Endothelial cell of umbilical vein (primary cell): ENCODE measurements around the gene RNU5B-1. TPM values are rescaled to one million over a fixed set of nuclear protein-coding genes. Genes with fewer than 3 reads are reported as not detected.
A peak's percentile ranks its signal among the peaks of the same experiment; 100 is the strongest.

Source experiments
- BruUV-seq: library from RNA; stranded (reverse); fragments of 400-500 nt; replicated peaks from 2 replicates; lab custom pipeline; 2021; lab: Mats Ljungman, UMichigan
- CTCF ChIA-PET: fragments of 300-600, 350-600 bp; sonication (Branson Sonifier 250); formaldehyde crosslinking; loops from one replicate; lab custom pipeline; 2021; ENCODE audit warnings: antibody characterized with exemption, inconsistent platforms; lab: Charles Lee
- POLR2A ChIA-PET: fragments of 300-600, 350-600 bp; sonication (Branson Sonifier 250); formaldehyde crosslinking; loops from one replicate; lab custom pipeline; 2021; ENCODE audit warnings: antibody characterized with exemption, inconsistent platforms; lab: Charles Lee
- DNase-seq: peaks from one replicate; pipeline ENCODE4 v3.0.0-alpha.2; 2011; ENCODE audit warnings: low read depth, low spot score
- FAIRE-seq: peaks from 2 replicates; lab custom pipeline; 2011; peaks lifted over from hg19 to GRCh38; lab: Jason Lieb, UNC
- H2AFZ ChIP-seq: 2 replicates; pipeline ENCODE4 v1.6.0; 2012; ENCODE audit warnings: low read depth, low read length, control low read depth, inconsistent platforms
- H3K27ac ChIP-seq: 2 replicates; pipeline ENCODE4 v1.5.1; 2011; ENCODE audit warnings: low read depth, mild to moderate bottlenecking, control low read depth, low read length, moderate library complexity; ENCODE audit not compliant: insufficient read depth
- H3K27me3 ChIP-seq, 2 experiments: 2 replicates each; pipeline versions ENCODE4 v1.6.0 to v1.6.1; 2011; ENCODE audit warnings: low read length in 2 of 2, mixed read lengths in 1 of 2; ENCODE audit not compliant: control insufficient read depth in 2 of 2, insufficient read depth in 2 of 2
- H3K36me3 ChIP-seq, 2 experiments: 2 replicates in 1 of 2; 3 replicates in 1 of 2; pipeline ENCODE4 v1.5.1; 2011; ENCODE audit warnings: low read length in 2 of 2, mild to moderate bottlenecking in 1 of 2, moderate library complexity in 1 of 2; ENCODE audit not compliant: control insufficient read depth in 2 of 2, insufficient read depth in 2 of 2; ENCODE audit errors: extremely low read depth in 1 of 2
- H3K4me1 ChIP-seq: 3 replicates; pipeline ENCODE4 v1.5.1; 2011; ENCODE audit warnings: mild to moderate bottlenecking, low read length; ENCODE audit not compliant: control insufficient read depth, insufficient read depth; ENCODE audit errors: extremely low read depth
- H3K4me2 ChIP-seq: 2 replicates; pipeline ENCODE4 v1.6.1; 2011; ENCODE audit warnings: low read length, control low read depth, mixed read lengths; ENCODE audit not compliant: insufficient read depth
- H3K4me3 ChIP-seq, 3 experiments: fragments of 200-600 bp in 1 of 3; sonication (generic), shearing (Covaris generic) in 1 of 3; replicated peaks in 1 of 3; 2 replicates each; pipeline ENCODE4 v1.5.1; 2011 to 2016; ENCODE audit warnings: control low read depth in 3 of 3, low read length in 3 of 3, mild to moderate bottlenecking in 2 of 3, inconsistent platforms in 1 of 3, low read depth in 1 of 3, moderate library complexity in 1 of 3; ENCODE audit not compliant: insufficient read depth in 1 of 3
- H3K79me2 ChIP-seq: 2 replicates; pipeline ENCODE4 v1.6.0; 2012; ENCODE audit warnings: low read length, inconsistent platforms; ENCODE audit not compliant: control insufficient read depth, insufficient read depth
- H3K9ac ChIP-seq: replicated peaks from 2 replicates; pipeline ENCODE3; 2011; ENCODE audit warnings: low read length, control low read depth; ENCODE audit not compliant: insufficient read depth; ENCODE audit errors: extremely low read depth
- H3K9me1 ChIP-seq: replicated peaks from 3 replicates; pipeline ENCODE4 v1.6.0; 2011; ENCODE audit warnings: mild to moderate bottlenecking, low read length; ENCODE audit not compliant: control insufficient read depth, insufficient read depth; ENCODE audit errors: extremely low read depth
- H3K9me3 ChIP-seq: replicated peaks from 2 replicates; pipeline ENCODE4 v1.5.1; 2012; ENCODE audit warnings: low read length, inconsistent platforms; ENCODE audit not compliant: control insufficient read depth, insufficient read depth
- H4K20me1 ChIP-seq: replicated peaks from 2 replicates; pipeline ENCODE3; 2011; ENCODE audit warnings: mild to moderate bottlenecking, low read length; ENCODE audit not compliant: control insufficient read depth, insufficient read depth; ENCODE audit errors: extremely low read depth
- EZH2 ChIP-seq: IDR thresholded peaks from 2 replicates; pipeline ENCODE4 v1.6.1; 2012; ENCODE audit warnings: borderline replicate concordance, low read depth, mild to moderate bottlenecking, moderate library complexity, low read length, inconsistent platforms; ENCODE audit not compliant: severe bottlenecking
- GATA2 ChIP-seq: IDR thresholded peaks from 2 replicates; pipeline ENCODE4 v1.7.0; 2011; ENCODE audit warnings: low read depth, mild to moderate bottlenecking, moderate library complexity, mixed read lengths, low read length; ENCODE audit not compliant: insufficient read length, insufficient read depth
- MAX ChIP-seq: IDR thresholded peaks from 2 replicates; pipeline ENCODE4 v1.6.1; 2011; ENCODE audit not compliant: insufficient read depth, insufficient read length
- MYC ChIP-seq: IDR thresholded peaks from one replicate; pipeline ENCODE4 v1.6.1; 2011; ENCODE audit warnings: mild to moderate bottlenecking, low read depth, low read length
- POLR2A ChIP-seq: IDR thresholded peaks from 2 replicates; pipeline ENCODE4 v1.6.1; 2012; ENCODE audit warnings: low read depth, mild to moderate bottlenecking, control low read depth, low read length
- POLR2AphosphoS5 ChIP-seq: IDR thresholded peaks from 2 replicates; pipeline ENCODE4 v1.6.1; 2012; ENCODE audit warnings: low read depth, mild to moderate bottlenecking, control low read depth, low read length, moderate library complexity; ENCODE audit not compliant: insufficient read depth
- dilution Hi-C: fragments of 300-500 bp; cut with MboI; formaldehyde crosslinking; loops from one replicate; pipeline ENCODE4 v1.15.0; 2019; ENCODE audit warnings: low sequenced_read_pairs; ENCODE audit not compliant: extremely low pct_ligation_motif_present
- intact Hi-C: fragments of 100-400 bp; cut with micrococcal nuclease; formaldehyde crosslinking; loops from one replicate; pipeline ENCODE4 v1.10.0; 2022
- polyA plus RNA-seq, 4 experiments: library from polyadenylated mRNA; depleted of rRNA in 3 of 4; stranded (reverse) in 3 of 4; unstranded in 1 of 4; fragments of >200 nt; gene quantifications; 2 replicates each; pipeline versions ENCODE4 v1.2.1 to v1.2.3, GENCODE V29; 2011 to 2012; ENCODE audit warnings: missing spikeins in 1 of 4
- total RNA-seq: library from RNA; stranded (reverse); gene quantifications from 2 replicates; pipeline ENCODE4 v1.2.3, GENCODE V29; 2021
- TF ChIP-seq, protein P1 (sequence below), 2 donors: IDR thresholded peaks; 1 replicate in 1 of 2; 2 replicates in 1 of 2; pipeline ENCODE4 v1.5.1; 2011; ENCODE audit warnings: low read length in 2 of 2, mild to moderate bottlenecking in 2 of 2, moderate library complexity in 2 of 2, control low read depth in 1 of 2, inconsistent platforms in 1 of 2, low read depth in 1 of 2; ENCODE audit not compliant: insufficient read depth in 1 of 2; ENCODE audit errors: extremely low read depth in 1 of 2

RNU5B-1 gene
- total and polyA plus RNA-seq, 2 donors (not counting 3 experiments of a cell fraction or from before 2014, with no cell fraction given) = not detected

DNA sequence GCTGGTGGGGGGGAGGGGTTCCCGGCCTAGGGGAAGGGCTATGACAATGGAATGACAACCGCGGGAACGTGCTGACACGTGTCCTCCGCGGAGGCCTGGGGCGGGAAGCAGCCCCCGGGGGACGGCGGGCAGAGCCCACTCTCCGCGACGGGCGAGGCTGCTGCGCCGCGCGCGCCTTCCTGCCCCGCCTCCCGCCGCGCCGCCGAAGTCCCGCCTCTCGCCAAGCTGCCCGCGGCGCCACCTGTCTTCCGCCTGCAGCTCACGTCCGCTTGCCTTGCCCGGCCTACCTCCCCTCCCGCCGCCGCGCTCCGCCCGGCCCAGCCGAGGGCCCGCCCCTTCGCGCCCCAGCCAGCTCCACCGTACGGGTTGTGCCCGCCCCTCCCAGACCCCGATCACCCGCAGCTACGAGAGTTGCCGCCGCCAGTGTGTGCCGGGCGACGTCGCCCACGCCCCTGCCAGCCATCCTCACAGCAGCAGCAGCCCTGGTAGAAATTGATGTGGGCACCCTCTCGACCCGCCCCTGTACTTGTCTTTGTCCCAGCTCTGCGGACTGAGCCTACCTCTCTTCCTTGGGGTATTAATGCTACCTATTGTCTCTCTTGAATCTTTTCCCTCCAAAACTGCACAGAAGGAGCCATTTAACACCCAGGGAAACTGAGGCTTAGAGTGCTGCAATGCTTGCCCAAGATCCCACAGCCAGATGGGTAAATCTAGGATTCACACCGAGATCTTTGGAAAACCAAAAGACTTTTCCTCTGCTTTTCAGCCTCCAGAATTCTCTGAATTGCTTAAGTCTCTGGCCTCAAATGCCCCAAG, 17.6 kb upstream of the RNU5B-1 start, which contains the start of gene PARP16:
Gene PARP16 (minus strand): TSS at position 180 of the 816 bp plus-strand sequence. CDS start 457 bp downstream, outside the sequence.
- FAIRE-seq (peak; percentile 85), DNase-seq (peak; percentile 85)
- ChIA-PET CTCF (interaction anchor here (0.6 to 3.2 kb wide), 9 partner anchors 10 to 97 kb away, joined by 3 to 23 read pairs (median 4); partner anchors contain the start of gene RNU5B-1), POLR2A (interaction anchor here (0.7 to 2.3 kb wide), 5 partner anchors 11 to 101 kb away, joined by 3 to 19 read pairs (median 4); partner anchors contain the start of genes CLPX and RNU5B-1)
- Histone ChIP-seq H3K36me3 (no peaks in the 10 kb centered on the region), H3K79me2 (no peaks in the 10 kb centered on the region), H3K4me1 (peaks cover 16% of the 10 kb centered on the region), H3K9me3 (no peaks in the 10 kb centered on the region), H3K9ac (peak within 1 kb of the TSS; percentile 73), H3K9me1 (no peaks in the 10 kb centered on the region), H3K4me2 (peak within 1 kb of the TSS; percentile 65), H3K27ac (peak within 1 kb of the TSS; percentile 40), H3K27me3 (peaks cover 2% of the 10 kb centered on the region in 2 experiments), H4K20me1 (no peaks in the 10 kb centered on the region), H3K4me3 (peak within 1 kb of the TSS; percentile 65 to 75 (median 67)), H2AFZ (peak within 1 kb of the TSS; percentile 90)
- intact Hi-C loops = no loop called here
- no TSS peak for BruUV-seq
- dilution Hi-C loops = no loop called here
- TF ChIP-seq, protein P1, sequence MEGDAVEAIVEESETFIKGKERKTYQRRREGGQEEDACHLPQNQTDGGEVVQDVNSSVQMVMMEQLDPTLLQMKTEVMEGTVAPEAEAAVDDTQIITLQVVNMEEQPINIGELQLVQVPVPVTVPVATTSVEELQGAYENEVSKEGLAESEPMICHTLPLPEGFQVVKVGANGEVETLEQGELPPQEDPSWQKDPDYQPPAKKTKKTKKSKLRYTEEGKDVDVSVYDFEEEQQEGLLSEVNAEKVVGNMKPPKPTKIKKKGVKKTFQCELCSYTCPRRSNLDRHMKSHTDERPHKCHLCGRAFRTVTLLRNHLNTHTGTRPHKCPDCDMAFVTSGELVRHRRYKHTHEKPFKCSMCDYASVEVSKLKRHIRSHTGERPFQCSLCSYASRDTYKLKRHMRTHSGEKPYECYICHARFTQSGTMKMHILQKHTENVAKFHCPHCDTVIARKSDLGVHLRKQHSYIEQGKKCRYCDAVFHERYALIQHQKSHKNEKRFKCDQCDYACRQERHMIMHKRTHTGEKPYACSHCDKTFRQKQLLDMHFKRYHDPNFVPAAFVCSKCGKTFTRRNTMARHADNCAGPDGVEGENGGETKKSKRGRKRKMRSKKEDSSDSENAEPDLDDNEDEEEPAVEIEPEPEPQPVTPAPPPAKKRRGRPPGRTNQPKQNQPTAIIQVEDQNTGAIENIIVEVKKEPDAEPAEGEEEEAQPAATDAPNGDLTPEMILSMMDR (IDR thresholded peaks at IDR 0.05; ENCODE audit: extremely low read depth in 1 of 2, insufficient read depth in 1 of 2, low read depth in 1 of 2, low read length in 2 of 2) = peak in 1 of 2 donors; percentile 11
- TF ChIP-seq POLR2AphosphoS5 (peak; percentile 84), MYC (peak; percentile 30), POLR2A (peak; percentile 71), GATA2 (no peak), EZH2 (no peak), MAX (peak; percentile 30)
